OCI-M2 (cell line): ENCODE results near the gene NOTUM.
"Not testable (repeated sequence)": the region's sequence is repeated elsewhere in the genome, so short reads cannot be mapped to it uniquely, and the experiment has no call there.

ENCODE experiments used
- DNase-seq: peaks from one replicate; lab custom pipeline; 2025; ENCODE audit not compliant: unreplicated experiment; lab: John Stamatoyannopoulos, UW

The NOTUM gene

DNA sequence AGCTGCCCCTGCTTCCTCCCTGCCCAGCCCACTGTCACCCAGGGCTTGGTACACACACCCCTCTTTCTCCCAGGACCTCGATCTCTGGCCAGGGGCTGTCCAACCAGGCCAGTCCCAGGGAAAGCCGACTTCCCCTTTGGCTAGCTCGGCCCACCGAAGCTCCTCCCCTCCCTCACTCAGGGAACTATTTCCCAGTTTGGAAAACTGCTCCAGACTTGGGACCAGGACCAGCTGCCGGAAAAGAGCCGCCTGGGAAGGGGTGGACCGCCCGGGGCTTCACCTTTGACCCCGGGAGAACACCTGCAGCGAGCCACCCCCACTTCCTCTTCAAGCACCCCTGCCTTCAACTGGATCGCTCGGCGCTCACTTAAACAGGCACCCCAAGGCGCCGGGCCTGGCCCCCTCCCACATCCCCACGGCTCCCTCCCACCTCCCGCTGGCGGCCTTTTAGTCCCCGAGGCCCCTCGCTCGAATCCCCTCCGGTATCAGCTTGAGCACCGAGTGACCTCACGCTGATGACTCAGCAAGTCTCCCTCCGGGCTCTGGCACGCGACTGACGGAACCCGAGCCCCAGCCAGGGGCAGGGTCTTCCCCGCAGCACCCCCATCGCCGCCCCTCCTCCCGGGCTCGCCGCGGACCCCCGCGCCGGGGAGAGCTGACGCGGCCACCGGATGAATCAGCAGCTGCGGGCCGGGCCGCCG lies 34.4 kb downstream of the NOTUM start:
- DNase-seq, result no peak

DNA sequence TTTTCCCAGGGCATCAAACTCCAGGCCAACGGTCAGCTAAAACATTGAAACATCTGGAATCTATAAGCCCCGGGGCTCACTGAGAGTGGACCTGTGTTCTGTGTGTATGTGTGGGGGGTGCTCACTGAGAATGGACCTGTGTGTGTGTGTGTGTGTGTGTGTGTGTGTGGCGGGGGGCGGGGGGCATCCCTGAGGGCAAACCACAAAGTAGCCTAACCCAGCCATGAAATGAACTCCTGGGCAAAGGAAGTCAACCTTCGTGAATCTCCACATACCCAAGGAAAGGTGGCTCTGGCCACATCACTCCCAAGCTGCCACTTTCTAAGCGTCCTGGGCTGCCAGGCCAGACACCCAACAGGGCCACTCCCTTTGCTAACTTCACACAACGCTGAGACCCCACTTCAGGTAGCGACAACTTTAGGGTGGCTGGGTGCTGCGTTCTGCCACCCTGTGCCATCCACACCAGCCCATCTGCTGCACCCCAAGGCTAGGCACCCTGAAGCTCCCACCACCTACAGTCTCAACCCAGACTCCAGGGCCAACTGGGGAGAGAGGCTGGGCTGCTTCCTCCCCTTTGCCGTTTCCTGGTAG lies 35.0 kb downstream of the NOTUM start:
- DNase-seq, result no peak

DNA sequence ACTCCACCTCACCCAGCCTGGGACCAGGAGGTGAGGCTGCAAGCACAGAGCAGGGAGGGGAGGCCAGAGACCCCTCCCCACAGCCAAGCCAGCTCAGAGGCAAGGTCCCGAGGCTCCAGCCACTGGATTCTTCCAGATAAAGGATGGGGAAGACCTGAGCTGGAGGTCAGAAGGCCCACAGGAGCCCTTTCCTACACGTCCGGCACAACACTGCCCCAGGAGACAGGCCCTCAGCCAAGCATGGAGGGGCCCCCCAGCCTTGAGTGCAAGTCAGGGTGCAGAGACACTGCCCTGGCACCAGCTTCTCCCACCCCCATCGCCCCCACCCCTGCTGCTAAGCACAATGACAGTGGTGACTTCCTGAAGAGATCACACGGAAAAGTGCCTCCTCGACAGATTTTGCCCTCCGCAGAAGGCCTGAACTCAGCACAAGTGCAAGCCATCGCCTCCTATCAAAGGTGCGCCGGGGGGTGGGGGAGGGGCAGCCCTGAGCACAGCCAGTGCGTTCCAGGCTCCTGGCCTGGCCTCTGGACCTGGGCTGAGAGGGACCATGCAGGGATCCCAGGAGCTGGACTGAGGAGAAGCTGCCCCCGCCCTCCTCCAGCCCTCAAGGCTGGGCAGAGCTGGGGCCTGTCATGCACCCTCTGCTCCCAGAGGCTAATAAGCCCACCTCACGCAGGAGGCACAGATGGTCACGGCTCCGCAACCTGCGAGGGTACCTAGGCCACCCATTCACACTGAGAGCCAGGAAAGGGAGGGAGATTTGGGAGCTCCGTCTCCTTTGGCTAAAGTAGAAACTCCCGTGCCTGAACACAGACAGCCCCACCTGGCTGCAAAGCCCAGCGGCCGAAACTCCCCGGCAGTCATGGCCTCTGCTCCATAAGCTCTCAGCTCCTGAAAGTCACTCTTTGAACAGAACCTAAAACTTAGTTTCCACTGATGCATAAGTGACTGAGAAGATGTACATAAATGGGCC lies 36.1 kb downstream of the NOTUM start:
- no peak for DNase-seq

DNA sequence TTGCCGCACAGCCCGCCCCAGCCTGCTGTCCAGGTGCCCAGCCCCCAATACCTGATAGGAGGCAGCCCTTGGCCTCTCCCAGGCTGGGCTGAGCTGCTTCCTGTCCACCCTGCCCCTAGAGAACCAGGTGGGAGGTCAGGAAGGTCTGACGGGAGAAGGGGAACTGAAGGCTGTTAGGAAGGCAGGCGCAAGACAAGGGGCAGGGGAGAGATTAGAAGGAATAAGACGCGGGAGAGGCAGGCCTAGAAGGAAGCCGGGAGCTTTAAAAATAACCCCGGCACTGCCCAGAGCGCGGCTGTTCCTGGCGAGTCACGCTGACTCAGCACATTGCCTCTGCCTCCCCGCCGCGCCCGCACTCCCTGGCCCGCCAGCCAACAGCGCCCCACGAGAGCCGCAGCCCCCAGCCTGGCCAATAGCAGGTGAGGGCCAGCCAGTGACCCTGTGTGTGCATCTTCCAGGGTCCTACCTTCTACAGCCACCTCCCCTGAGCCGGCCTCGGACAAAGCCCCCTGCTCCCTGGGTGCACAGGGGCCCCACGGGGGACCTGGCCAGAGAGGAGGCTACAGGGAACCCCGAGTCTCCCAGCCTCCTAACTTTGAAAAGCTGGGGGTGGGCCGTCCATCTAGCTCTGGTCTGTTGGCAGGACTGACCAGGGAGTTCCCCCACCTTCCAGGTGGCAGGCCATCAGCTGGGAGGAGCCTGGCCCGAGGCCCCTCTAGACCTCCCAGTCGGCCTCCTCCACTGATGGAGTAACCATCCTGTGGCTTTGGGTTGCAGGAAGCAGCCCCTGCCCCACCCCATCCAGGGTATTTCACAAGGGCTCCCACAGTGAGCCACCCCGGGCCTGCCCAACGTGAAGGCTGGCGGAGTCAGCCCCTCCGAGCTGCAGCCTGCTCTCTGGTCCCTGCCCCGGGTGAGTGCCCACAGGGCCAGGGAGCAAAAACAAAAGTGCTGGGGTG lies 37.4 kb downstream of the NOTUM start:
- peak; percentile 46 for DNase-seq

DNA sequence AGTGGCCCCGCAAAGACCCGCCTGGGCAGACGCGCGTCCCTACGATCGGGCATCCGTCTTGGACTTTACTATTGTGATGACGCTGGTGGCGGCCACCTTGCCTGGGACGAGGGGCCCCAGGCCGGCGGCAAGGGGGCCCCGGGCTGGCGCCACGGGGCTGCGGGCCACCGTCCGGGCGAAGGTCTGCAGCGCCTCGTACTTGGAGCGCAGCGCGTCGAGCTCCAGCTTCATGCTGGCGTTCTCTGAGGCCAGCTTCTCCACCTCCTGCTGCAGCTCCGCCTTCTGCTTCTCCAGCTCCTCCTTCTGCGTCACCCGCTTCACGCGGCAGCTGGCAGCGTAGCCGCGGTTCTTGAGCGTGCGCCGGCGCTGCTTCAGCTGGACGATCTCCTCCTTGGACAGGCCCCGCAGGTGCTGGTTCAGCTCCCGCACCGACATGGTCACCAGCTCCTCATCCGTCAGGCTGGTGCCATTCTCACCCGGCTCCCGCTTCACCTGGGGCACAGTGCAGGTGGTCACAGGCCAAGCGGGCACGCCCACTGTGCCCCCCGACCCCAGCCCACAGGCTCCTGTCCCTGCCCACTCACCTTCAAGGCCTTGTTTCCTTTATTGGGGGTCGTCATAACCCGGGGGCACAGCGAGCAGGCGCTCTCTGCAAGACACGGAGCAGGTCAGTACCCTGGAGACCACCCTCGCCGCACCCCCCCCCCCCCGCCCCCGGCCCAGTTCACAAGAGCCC lies 38.3 kb downstream of the NOTUM start:
- no peak for DNase-seq

DNA sequence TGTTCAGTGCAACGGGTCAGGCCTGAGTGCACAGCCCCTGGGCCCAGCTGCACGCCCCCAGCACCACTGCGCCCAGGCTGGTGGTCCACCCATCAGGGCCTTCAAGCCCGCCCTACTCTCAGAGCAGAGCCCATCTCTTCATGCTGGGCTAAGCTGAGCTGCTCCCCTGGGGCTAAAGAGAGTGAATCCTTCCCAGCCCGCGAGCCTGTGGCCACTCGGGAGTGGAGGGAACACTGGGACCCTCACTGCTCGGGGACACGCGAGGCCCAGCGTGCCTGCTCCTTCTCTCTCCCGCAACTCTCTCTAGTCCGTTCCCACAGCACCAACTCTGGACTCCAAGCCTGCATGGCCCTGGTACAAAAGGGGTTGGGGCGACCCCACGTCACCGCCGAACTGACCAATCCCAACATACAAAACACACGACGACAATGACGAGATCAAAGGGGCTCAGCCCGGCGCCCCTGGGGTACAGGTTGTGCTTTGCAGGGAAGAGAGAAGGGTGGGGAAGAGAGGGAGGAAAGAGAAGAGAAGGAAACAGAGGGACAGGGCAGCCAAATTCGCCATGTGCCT lies 38.9 kb downstream of the NOTUM start:
- DNase-seq, result no peak

DNA sequence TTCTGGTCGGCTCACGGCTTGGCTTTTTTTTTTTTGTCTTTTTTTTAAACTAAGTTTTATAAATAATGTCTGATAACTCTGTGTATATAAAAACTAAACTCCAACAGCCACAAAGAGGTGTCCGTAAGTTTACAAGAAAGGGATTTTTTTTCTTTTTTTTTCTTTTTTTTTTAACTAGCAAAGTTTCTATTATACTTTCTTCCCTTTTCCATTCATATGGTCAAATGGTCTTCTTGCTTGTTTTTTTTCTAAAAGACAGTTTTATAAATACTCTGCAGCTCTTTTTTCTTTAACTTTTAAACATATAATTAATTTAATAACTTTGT lies 39.5 kb downstream of the NOTUM start:
- DNase-seq, result no peak

DNA sequence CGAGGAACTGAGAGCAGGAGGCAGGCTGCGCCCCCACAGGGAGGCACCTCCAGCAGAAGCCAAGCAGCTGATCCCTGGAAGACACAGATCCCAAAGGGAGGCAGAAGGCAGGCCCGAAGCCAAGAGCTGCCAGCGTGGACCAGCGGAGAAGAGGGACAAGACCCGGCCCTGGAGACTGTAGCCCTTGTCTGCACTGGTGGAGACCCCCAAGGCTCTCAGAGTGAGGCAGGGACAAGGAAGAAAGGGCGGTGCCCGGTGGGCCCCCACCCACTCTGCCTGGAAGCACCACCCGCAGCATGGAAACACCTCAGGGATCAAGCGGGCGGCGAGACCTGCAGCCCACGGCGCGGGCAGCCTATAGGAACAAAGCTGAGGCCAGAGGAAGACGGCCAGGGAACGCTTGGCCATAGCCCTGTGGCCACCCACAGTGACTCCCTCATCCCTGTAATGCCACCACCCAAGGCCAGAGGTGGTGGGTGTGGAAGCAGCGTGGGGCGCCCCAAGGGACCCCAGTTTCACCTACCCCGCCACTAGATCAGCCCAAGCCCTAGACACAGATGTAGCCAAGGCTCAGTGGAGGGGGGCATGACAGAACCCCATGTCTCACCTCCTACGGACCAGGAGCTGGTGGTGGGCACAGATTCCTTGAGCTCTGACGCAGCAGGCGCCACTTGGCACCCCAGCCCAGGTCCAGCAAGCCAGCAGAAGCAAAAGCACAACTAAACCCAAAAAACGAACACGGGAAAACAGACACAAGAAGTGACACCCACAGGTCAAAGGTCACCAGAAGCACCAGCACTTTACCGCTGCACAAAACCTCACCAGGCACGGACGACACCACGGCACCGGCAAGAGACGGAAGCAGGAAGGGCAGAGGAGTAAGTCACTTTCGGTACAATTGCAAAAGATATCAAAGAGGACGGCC lies 40.1 kb downstream of the NOTUM start:
- DNase-seq, result no peak

DNA sequence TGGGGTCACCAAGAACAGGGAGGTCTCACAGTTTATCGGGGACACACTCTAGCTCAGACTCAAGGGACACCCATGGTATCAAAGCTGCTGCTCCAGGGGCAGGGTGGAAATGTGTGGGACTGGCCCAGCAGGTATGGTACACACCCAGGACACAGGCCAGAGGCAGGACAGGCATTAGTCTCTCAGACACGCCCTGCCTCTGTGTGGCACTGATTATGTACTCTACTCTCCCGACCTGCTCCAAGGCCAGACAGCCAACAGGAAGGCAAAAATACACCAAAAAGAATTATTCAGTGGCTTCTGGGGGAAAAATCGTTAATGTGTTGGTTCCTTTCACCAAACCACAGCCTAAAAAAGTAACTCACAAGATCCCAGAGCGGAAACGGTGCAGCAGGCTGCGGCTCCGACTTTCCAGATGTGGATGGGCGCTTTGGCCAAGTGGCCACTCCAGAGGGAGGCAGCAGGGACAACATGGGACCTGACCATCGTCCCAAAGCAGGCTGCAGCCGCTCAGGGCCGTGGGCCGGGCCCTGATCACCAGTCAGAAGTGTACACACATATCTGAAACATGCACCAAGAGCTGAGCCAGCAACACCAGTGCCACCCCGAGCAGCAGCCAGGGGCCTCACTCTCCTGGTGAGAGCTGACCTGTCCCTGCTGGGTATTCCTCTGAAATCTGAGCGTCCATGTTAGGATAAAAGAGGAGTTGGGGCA lies 42.0 kb downstream of the NOTUM start:
- DNase-seq, result no peak

DNA sequence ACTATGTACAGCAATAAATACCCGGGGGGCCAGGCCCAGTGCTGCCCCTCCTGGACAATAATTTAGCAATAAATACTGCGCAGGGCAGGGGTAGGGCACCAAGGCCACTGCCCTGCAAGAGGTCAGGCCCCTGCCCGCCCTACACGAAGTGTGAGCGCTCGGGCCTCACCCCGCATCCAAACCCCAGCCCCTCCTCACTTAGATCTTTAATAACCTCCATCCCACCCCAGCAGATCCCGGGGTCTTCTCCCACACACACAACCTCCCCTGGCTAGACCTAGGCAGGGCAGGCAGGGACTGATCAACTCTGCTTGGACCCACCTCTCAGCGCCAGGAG lies 42.7 kb downstream of the NOTUM start:
- not testable (repeated sequence) for DNase-seq

DNA sequence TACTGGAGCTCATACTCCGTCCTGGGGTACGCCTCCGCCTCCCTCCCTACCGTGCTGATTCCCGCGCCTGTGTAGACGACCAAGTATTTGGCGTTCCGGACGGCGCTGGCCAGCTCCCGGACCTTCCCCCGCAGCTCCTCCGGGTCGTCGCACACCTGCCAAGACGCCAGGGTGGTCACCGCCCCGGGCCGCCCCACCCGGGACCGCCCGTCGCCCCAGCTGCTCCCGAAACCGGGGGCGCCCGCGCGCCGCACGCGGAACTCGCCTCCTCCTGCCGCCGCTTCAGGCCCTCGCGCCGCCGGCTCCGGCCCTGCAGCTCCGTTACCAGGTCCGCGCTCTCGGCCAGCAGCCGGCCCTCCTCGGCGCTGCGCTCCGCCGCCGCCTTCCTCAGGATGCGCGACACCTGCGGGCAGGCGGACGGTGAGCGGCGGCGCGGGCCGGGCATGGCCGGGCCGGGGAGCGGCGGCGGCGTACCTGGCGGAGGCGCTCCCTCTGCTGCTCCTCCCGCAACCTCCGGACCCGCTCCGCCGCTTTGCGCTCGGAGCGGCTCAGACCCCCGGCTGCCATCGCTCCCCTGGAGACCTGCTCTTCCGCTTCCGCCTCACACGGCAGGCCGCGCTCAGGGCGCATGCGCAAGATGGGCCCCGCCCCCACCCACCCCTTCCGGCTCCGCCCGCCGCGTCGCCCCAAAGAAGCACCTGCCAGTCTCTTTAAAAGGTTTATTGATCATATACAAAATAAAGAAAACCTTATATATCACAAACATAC lies 43.2 kb downstream of the NOTUM start, which contains the start of gene SIRT7:
TSS of gene SIRT7 (minus strand) at position 612 of the 768 bp plus-strand sequence. CDS start at position 567, 45 bp downstream.
- DNase-seq, result no peak

DNA sequence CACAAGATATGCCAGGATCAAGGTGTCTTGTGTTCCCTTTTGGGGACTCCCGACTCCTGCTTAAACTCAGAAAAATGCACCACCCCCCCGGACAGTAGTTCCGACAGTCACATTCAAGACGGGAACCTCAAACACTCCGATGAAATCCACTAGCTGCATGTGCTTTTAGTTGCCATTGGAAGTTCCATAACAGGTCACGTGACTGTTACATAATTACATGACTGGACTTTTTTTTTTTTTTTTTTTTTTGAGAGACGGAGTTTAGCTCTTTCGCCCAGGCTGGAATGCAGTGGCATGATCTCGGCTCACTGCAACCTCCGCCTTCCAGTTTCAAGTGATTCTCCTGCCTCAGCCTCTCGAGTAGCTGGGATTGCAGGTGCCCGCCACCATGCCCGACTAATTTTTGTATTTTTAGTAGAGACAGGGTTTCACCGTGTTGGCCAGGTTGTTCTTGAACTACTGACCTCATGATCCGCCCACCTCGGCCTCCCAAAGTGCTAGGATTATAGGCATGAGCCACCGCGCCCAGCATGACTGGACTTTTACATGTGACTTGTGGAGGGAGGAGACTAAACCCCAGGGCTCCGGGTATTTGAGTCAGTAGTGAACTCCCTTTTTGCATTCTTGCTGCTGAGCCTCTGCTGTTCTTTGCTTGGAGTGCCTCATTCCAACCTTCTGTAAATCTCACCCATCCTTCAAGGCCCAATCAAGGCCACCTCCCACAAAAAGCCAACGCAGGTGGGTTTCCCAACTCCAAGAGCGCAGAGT lies 44.6 kb downstream of the NOTUM start:
- DNase-seq, result no peak

DNA sequence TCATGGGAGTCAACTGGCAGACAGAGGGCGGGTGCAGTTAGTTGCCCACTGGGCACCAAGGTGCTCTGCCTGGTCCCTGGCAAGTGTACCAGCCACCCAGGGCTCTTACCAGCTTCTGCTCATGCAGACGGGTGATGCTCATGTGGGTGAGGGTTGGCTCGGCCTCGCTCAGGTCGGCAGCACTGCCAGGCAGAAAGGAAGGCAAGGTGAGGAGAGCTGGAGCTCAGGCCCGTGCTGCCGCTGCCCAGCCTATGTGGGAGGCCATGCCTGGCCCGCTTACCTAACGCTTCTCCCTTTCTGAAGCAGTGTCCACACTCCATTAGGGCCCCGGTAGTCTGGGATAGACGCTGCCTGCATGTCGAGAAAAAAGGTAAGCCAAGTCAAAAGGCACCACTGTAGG lies 45.7 kb downstream of the NOTUM start:
- no peak for DNase-seq

DNA sequence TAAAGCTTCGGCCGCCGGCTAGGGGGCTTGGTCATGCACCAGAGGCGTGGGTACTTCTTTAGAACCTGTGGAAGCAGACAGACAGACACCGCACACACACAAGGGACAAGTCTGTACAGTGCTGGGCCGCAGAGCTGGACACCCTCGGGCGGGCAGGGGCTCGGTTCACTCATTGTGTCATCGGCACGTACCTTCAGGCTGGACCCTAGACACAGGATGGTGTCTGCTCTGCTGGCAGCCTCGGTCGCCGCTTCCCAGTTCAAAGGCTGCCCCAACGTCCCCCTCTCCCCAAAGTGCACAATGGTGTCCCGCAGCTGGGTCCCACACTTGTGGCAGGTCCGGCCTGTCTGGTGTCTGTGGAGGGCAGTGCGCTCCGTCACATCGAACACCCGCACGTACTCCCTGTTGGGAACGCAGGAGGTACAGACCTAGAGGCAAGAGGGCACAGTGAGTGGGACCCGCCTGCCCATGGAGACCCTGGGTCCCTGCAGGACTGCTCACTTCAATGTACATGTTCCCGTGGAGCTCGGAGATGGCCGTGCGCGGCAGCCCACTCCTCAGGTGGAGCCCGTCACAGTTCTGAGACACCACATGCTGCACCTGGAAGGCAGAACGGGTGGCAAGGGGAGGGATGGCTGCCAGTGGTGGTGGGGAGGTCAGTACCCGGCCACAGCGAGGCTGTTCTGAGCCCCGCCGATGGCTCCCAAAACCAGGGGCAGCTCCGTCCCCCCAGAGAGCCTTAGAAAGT lies 46.7 kb downstream of the NOTUM start:
- DNase-seq, result no peak

DNA sequence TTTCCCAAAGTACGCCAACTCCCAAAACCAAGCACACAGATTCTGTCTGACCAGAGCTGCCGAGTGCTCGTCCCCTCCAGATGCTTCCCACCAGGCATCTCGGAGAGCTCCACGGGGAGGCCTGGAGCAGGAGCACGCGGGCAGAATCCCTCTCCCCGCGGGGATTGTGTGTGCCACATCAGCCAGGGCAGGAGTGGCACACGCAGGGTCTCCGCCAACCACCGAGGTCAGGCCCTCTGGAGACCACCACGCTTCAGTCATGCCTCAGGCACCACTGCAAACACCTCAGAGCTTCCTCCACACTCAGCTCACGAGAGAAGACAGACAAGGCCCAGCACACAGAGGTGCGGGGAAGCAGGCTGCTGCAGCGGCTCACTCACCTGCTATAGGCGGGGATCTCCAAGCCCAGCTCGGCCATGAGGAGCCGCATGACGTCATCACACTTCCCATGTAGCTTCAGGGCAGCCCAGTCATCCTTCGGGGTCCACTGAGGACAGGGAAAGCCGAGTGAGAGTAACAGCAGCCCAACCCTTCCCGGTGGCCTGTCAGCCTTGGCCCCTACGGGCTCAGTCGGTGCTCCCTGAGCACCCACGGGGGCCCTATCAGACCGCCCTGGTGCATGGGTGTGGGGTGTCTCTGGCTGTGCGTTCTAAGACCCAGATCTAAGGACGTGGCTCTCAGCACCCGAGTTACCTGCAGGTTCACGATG lies 47.4 kb downstream of the NOTUM start:
- DNase-seq, result no peak
